ENCODE results near the gene INVS.

INVS gene

DNA sequence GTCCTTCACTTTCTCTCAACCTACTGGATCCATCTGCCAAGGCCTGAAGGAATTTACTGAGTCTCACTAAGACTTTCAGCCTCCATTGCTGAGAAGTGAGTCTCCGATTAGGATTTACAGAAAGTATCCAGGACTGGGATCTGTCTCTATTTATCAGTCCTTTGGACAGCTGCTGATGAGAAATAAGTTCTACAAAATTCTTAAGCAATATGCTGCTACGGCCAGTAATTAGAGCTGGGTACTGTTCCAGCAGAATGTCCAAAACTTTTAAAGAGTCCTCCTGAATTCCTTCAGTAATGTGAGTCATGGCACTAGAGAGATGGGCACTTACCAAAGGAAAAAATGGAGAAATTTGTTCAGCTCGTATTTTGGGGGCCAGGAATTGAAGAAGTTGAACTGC lies 247.8 kb downstream of the INVS start:
- DNase-seq (ENCODE audit: low read depth, low spot score), result no peak
- in situ Hi-C loops (cut with HindIII; ENCODE audit: low sequenced_read_pairs), result no loop called here
- no peak overlapping the region for H3K4me3 ChIP-seq (ENCODE audit: low read depth, low read length)
- TF ChIP-seq, protein P1, sequence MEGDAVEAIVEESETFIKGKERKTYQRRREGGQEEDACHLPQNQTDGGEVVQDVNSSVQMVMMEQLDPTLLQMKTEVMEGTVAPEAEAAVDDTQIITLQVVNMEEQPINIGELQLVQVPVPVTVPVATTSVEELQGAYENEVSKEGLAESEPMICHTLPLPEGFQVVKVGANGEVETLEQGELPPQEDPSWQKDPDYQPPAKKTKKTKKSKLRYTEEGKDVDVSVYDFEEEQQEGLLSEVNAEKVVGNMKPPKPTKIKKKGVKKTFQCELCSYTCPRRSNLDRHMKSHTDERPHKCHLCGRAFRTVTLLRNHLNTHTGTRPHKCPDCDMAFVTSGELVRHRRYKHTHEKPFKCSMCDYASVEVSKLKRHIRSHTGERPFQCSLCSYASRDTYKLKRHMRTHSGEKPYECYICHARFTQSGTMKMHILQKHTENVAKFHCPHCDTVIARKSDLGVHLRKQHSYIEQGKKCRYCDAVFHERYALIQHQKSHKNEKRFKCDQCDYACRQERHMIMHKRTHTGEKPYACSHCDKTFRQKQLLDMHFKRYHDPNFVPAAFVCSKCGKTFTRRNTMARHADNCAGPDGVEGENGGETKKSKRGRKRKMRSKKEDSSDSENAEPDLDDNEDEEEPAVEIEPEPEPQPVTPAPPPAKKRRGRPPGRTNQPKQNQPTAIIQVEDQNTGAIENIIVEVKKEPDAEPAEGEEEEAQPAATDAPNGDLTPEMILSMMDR (IDR thresholded peaks at IDR 0.05; ENCODE audit: low read depth, low read length), result no peak

DNA sequence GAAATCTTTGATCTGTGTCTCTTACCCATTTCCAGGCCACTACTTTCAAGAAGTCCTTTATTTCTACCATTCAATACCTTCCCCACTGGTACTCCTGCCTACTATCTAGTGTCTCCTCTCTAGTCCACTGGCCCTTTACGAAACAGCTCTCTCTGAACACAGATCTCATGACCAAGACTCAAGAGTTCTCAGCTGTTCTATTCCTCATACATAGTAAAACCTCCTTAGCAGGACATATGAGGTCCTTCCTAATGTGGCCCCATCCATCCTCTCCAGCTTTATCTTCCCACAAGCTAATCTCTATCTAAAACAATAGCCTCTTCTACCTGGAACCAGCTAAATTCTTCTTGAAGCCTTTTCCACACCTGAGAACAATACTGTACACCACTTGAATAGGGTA lies 251.1 kb downstream of the INVS start:
- no peak overlapping the region for H3K4me3 ChIP-seq (ENCODE audit: low read depth, low read length)
- no peak for DNase-seq (ENCODE audit: low read depth, low spot score)
- in situ Hi-C loops (cut with HindIII; ENCODE audit: low sequenced_read_pairs), result no loop called here
- TF ChIP-seq, protein P1 (IDR thresholded peaks at IDR 0.05; ENCODE audit: low read depth, low read length), result no peak

All from astrocyte of the spinal cord (primary cell).